Endothelial cell (in vitro differentiated cells): ENCODE results near the gene NTM. TPM values are rescaled to one million over a fixed set of nuclear protein-coding genes. Genes with fewer than 3 reads are reported as not detected.

Experiments used
- DNase-seq: peaks from one replicate; pipeline ENCODE4 v3.0.0; 2021; ENCODE audit warnings: low spot score
- H3K27ac Mint-ChIP-seq: one replicate; pipeline ENCODE4 v1.8.0; 2021; ENCODE audit warnings: mixed read lengths, inconsistent platforms; ENCODE audit not compliant: unreplicated experiment
- H3K27me3 Mint-ChIP-seq: one replicate; pipeline ENCODE4 v1.8.0; 2021; ENCODE audit warnings: mild to moderate bottlenecking, moderate library complexity, mixed read lengths, inconsistent platforms; ENCODE audit not compliant: unreplicated experiment
- H3K36me3 Mint-ChIP-seq: one replicate; pipeline ENCODE4 v1.8.0; 2021; ENCODE audit warnings: mild to moderate bottlenecking, low read depth, mixed read lengths, inconsistent platforms; ENCODE audit not compliant: unreplicated experiment
- H3K4me1 Mint-ChIP-seq: one replicate; pipeline ENCODE4 v1.8.0; 2021; ENCODE audit warnings: mild to moderate bottlenecking, mixed read lengths, inconsistent platforms; ENCODE audit not compliant: unreplicated experiment
- H3K4me3 Mint-ChIP-seq: one replicate; pipeline ENCODE4 v1.8.0; 2021; ENCODE audit warnings: mild to moderate bottlenecking, mixed read lengths, inconsistent platforms; ENCODE audit not compliant: unreplicated experiment
- H3K9me3 Mint-ChIP-seq: one replicate; pipeline ENCODE4 v1.8.0; 2021; ENCODE audit warnings: mixed read lengths, inconsistent platforms; ENCODE audit not compliant: unreplicated experiment
- CTCF ChIP-seq: fragments of 200-600 bp; sonication (generic); IDR thresholded peaks from one replicate; pipeline ENCODE4 v1.5.0; 2021; ENCODE audit warnings: antibody characterized with exemption; ENCODE audit not compliant: unreplicated experiment
- total RNA-seq: library from RNA; stranded (reverse); fragmentation: NEBNext Ultra II Directional; extraction: Animal tissue kit (Norgen Biotek cat#: 25700); gene quantifications from one replicate; pipeline ENCODE4 v1.2.1, GENCODE V29; 2021; ENCODE audit not compliant: unreplicated experiment

The NTM gene
- total RNA-seq, 1 donor from 2014 or later = 3.6 TPM

GRCh38 chr11:132036220-132036619, 665.8 kb downstream of the NTM start:
- no peaks in the 10 kb centered on the region for H3K9me3 Mint-ChIP-seq
- no peaks in the 10 kb centered on the region for H3K27me3 Mint-ChIP-seq
- H3K27ac Mint-ChIP-seq = no peak overlapping the region
- peaks cover 8% of the 10 kb centered on the region for H3K4me1 Mint-ChIP-seq
- TF ChIP-seq CTCF = no peak
- no peak overlapping the region for H3K4me3 Mint-ChIP-seq
- H3K36me3 Mint-ChIP-seq = no peaks in the 10 kb centered on the region
- no peak for DNase-seq

- H3K4me3 Mint-ChIP-seq = no peak overlapping the region
- DNase-seq = no peak
- peaks cover 15% of the 10 kb centered on the region for H3K4me1 Mint-ChIP-seq
- no peak overlapping the region for H3K27ac Mint-ChIP-seq
- no peak for TF ChIP-seq CTCF
- no peaks in the 10 kb centered on the region for H3K36me3 Mint-ChIP-seq
- H3K9me3 Mint-ChIP-seq = no peaks in the 10 kb centered on the region
- H3K27me3 Mint-ChIP-seq = no peaks in the 10 kb centered on the region
These were observed 666.5 kb downstream of the NTM start for GRCh38 chr11:132036746-132037466.

GRCh38 chr11:132037467-132037862, 667.0 kb downstream of the NTM start:
- Mint-ChIP-seq H3K27ac (no peak overlapping the region), H3K4me1 (peaks cover 21% of the 10 kb centered on the region), H3K9me3 (no peaks in the 10 kb centered on the region), H3K36me3 (no peaks in the 10 kb centered on the region), H3K27me3 (no peaks in the 10 kb centered on the region), H3K4me3 (no peak overlapping the region)
- no peak for TF ChIP-seq CTCF
- DNase-seq = no peak

GRCh38 chr11:132037956-132038355, 667.5 kb downstream of the NTM start:
- Mint-ChIP-seq H3K27ac (no peak overlapping the region), H3K4me3 (no peak overlapping the region), H3K36me3 (no peaks in the 10 kb centered on the region), H3K27me3 (no peaks in the 10 kb centered on the region), H3K4me1 (peaks cover 24% of the 10 kb centered on the region), H3K9me3 (no peaks in the 10 kb centered on the region)
- no peak for TF ChIP-seq CTCF
- no peak for DNase-seq

- no peak for DNase-seq
- H3K9me3 Mint-ChIP-seq = no peaks in the 10 kb centered on the region
- H3K36me3 Mint-ChIP-seq = no peaks in the 10 kb centered on the region
- no peak overlapping the region for H3K4me3 Mint-ChIP-seq
- H3K27ac Mint-ChIP-seq = no peak overlapping the region
- peaks cover 26% of the 10 kb centered on the region for H3K4me1 Mint-ChIP-seq
- TF ChIP-seq CTCF = no peak
- H3K27me3 Mint-ChIP-seq = peaks cover 2% of the 10 kb centered on the region
These were observed 669.1 kb downstream of the NTM start for GRCh38 chr11:132039521-132039920.
